ENCODE measurements around the gene SF1. TPM values are rescaled to one million over a fixed set of nuclear protein-coding genes. Genes with fewer than 3 reads are reported as not detected.

Gene SF1
- total RNA-seq, 1 experiment from 2014 or later, result 360 TPM

DNA sequence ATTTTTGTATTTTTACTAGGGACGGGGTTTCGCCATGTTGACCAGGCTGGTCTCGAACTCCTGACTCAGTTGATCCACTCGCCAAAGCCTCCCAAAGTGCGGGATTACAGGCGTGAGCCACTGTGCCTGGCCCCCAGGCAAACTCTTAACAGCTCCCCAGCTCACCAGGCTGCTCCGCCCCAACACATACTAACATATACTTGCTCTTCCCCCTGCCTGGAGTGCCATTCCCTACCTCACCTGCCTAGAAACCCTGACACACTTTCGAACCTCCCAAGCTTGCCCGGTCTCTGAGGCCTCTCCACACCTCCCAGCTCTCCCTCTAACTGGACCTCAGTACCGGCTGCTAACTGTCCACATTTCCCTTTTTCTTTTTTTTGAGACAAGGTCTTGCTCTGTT, 16.2 kb upstream of the SF1 start:
- TF ChIP-seq SIN3A (IDR thresholded peaks at IDR 0.05; ENCODE audit: borderline replicate concordance, insufficient read depth, low read depth, low read length) (no peak), POLR2AphosphoS5 (IDR thresholded peaks at IDR 0.05; ENCODE audit: low read depth, low read length) (no peak), TCF7L2 (IDR thresholded peaks at IDR 0.05; ENCODE audit: low read depth, low read length) (no peak)
- TF ChIP-seq, protein P1, sequence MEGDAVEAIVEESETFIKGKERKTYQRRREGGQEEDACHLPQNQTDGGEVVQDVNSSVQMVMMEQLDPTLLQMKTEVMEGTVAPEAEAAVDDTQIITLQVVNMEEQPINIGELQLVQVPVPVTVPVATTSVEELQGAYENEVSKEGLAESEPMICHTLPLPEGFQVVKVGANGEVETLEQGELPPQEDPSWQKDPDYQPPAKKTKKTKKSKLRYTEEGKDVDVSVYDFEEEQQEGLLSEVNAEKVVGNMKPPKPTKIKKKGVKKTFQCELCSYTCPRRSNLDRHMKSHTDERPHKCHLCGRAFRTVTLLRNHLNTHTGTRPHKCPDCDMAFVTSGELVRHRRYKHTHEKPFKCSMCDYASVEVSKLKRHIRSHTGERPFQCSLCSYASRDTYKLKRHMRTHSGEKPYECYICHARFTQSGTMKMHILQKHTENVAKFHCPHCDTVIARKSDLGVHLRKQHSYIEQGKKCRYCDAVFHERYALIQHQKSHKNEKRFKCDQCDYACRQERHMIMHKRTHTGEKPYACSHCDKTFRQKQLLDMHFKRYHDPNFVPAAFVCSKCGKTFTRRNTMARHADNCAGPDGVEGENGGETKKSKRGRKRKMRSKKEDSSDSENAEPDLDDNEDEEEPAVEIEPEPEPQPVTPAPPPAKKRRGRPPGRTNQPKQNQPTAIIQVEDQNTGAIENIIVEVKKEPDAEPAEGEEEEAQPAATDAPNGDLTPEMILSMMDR (IDR thresholded peaks at IDR 0.05), result no peak
- TF ChIP-seq, protein P2, sequence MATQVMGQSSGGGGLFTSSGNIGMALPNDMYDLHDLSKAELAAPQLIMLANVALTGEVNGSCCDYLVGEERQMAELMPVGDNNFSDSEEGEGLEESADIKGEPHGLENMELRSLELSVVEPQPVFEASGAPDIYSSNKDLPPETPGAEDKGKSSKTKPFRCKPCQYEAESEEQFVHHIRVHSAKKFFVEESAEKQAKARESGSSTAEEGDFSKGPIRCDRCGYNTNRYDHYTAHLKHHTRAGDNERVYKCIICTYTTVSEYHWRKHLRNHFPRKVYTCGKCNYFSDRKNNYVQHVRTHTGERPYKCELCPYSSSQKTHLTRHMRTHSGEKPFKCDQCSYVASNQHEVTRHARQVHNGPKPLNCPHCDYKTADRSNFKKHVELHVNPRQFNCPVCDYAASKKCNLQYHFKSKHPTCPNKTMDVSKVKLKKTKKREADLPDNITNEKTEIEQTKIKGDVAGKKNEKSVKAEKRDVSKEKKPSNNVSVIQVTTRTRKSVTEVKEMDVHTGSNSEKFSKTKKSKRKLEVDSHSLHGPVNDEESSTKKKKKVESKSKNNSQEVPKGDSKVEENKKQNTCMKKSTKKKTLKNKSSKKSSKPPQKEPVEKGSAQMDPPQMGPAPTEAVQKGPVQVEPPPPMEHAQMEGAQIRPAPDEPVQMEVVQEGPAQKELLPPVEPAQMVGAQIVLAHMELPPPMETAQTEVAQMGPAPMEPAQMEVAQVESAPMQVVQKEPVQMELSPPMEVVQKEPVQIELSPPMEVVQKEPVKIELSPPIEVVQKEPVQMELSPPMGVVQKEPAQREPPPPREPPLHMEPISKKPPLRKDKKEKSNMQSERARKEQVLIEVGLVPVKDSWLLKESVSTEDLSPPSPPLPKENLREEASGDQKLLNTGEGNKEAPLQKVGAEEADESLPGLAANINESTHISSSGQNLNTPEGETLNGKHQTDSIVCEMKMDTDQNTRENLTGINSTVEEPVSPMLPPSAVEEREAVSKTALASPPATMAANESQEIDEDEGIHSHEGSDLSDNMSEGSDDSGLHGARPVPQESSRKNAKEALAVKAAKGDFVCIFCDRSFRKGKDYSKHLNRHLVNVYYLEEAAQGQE (IDR thresholded peaks at IDR 0.05; ENCODE audit: insufficient read depth in 1 of 2, low read depth in 2 of 2, low read length in 1 of 2), result no peak
- POLR2A ChIA-PET, result interaction anchor here (1.1 kb wide), 1 partner anchor 16 kb away, joined by 4 read pairs; the partner anchor contains the start of gene SF1
- H3K27me3 ChIP-seq (ENCODE audit: control insufficient read depth, insufficient read depth, low read length), result no peaks in the 10 kb centered on the region
- no peaks in the 10 kb centered on the region for H3K9me3 ChIP-seq (ENCODE audit: control insufficient read depth, insufficient read depth, low read depth, low read length)
- ATAC-seq, result no peak
- no peaks in the 10 kb centered on the region for H3K4me1 ChIP-seq (ENCODE audit: control insufficient read depth, insufficient read depth, low read length)
- no peaks in the 10 kb centered on the region; the same call in 1 of the 2 replicates for H3K36me3 ChIP-seq (ENCODE audit: control insufficient read depth, insufficient read depth, low read length)
- CTCF ChIA-PET, result interaction anchor here (0.6 kb wide), 1 partner anchor 53 kb away, joined by 4 read pairs; no protein-coding TSS in a partner anchor
- H3K4me3 ChIP-seq (ENCODE audit: low read depth in 2 of 2, low read length in 2 of 2), result no peak overlapping the region
- DNase-seq (ENCODE audit: low read depth, low spot score), result no peak
- BruUV-seq (replicated peaks), result no TSS peak
- H3K27ac ChIP-seq (ENCODE audit: low read length), result no peak overlapping the region
- in situ Hi-C loops (cut with HindIII; ENCODE audit: low pct_unique_long_range_greater_than_20kb, low sequenced_read_pairs), result no loop called here
- intact Hi-C loops (cut with micrococcal nuclease; ENCODE audit: unreplicated experiment), result no loop called here

DNA sequence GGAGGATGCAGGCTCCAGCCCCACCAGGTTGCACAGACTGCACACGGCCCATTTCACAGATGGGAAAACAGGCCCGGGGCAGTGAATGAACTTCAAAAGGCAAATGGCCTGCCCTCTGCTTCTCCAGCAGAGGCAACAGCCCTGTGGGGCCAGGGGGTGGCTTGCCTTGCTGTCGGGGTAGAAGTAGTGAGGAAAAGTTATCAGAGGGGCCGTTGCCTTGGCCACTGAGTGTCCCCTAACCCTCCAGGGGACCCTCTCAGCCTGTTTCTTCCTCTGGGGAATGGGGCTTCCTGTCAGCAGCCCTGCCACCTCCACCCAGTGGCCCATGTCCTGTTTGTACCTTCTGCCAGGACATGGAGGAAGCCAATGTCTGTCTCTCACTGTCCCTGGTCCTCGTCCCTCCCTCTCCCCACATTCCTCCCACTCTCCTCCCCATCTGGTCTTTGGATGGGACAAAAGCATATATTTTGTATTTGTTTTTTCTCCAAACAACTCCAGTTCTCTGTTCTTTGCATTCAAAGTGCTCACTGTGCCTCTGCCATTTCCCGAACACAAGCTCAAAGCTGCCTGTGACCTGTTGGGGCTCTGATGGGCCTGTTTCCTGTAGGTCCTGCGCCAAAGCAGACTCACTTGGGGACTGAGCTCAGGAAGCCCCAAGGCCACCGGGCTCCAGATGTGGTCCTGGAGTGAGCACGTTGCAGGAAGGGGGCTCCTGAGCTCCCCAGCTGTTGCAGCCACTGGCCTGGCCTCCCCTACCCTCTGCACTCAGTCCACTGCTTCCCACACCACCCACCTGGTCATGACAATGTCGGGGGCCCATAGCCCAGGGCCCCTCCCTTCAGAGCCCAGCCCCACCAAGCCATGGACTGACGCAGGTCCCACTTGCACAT, 15.2 kb upstream of the SF1 start:
- H3K36me3 ChIP-seq (ENCODE audit: control insufficient read depth, insufficient read depth, low read length), result no peaks in the 10 kb centered on the region; the same call in 1 of the 2 replicates
- no peak for TF ChIP-seq POLR2AphosphoS5 (IDR thresholded peaks at IDR 0.05; ENCODE audit: low read depth, low read length)
- no peak for TF ChIP-seq TCF7L2 (IDR thresholded peaks at IDR 0.05; ENCODE audit: low read depth, low read length)
- TF ChIP-seq SIN3A (IDR thresholded peaks at IDR 0.05; ENCODE audit: borderline replicate concordance, insufficient read depth, low read depth, low read length), result no peak
- TF ChIP-seq, protein P1 (IDR thresholded peaks at IDR 0.05), result no peak
- in situ Hi-C loops (cut with HindIII; ENCODE audit: low pct_unique_long_range_greater_than_20kb, low sequenced_read_pairs) (no loop called here), intact Hi-C loops (cut with micrococcal nuclease; ENCODE audit: unreplicated experiment) (no loop called here)
- ChIA-PET CTCF (interaction anchor here (0.6 kb wide), 1 partner anchor 52 kb away, joined by 4 read pairs; no protein-coding TSS in a partner anchor), POLR2A (interaction anchor here (1.1 kb wide), 1 partner anchor 15 kb away, joined by 4 read pairs; the partner anchor contains the start of gene SF1)
- H3K27me3 ChIP-seq (ENCODE audit: control insufficient read depth, insufficient read depth, low read length), result no peaks in the 10 kb centered on the region
- H3K27ac ChIP-seq (ENCODE audit: low read length), result no peak overlapping the region
- DNase-seq (ENCODE audit: low read depth, low spot score) (no peak), ATAC-seq (no peak)
- no TSS peak for BruUV-seq (replicated peaks)
- H3K9me3 ChIP-seq (ENCODE audit: control insufficient read depth, insufficient read depth, low read depth, low read length), result no peaks in the 10 kb centered on the region
- H3K4me1 ChIP-seq (ENCODE audit: control insufficient read depth, insufficient read depth, low read length), result no peaks in the 10 kb centered on the region
- no peak overlapping the region for H3K4me3 ChIP-seq (ENCODE audit: low read depth in 2 of 2, low read length in 2 of 2)
